Measurements from ENCODE around the gene ACD. TPM values are rescaled to one million over a fixed set of nuclear protein-coding genes. Genes with fewer than 3 reads are reported as not detected.
"Not testable (repeated sequence)": the region's sequence is repeated elsewhere in the genome, so short reads cannot be mapped to it uniquely, and the experiment has no call there.

Gene ACD
- total RNA-seq, 4 donors from 2014 or later, result 20.9 to 33.7 (median 24.4) TPM

- no peak overlapping the region for H3K27ac ChIP-seq
- TF ChIP-seq EP300 (IDR thresholded peaks at IDR 0.05), result no peak
- no peak for TF ChIP-seq POLR2AphosphoS5 (IDR thresholded peaks at IDR 0.05)
- no peak for TF ChIP-seq CTCF (IDR thresholded peaks at IDR 0.05)
- no peak for TF ChIP-seq POLR2A (IDR thresholded peaks at IDR 0.05)
- 55 to 100% methylated on average over 3 to 4 of the region's 4 CpGs for WGBS, 2 donors (ENCODE audit: low coverage in 1 of 2)
- H3K4me3 ChIP-seq, result no peak overlapping the region
- H3K4me1 ChIP-seq, result no peaks in the 10 kb centered on the region
- no peak for ATAC-seq
- peaks cover 0 to 8% (median 0%) of the 10 kb centered on the region in 3 donors for H3K9me3 ChIP-seq
- peaks cover 0 to 22% of the 10 kb centered on the region in 2 donors for H3K36me3 ChIP-seq
- H3K27me3 ChIP-seq, result no peaks in the 10 kb centered on the region
These were observed 37.5 kb upstream of the ACD start for GRCh38 chr16:67697422-67698185.

- H3K9me3 ChIP-seq, result peaks cover 0 to 7% (median 0%) of the 10 kb centered on the region in 3 donors
- no peak overlapping the region for H3K27ac ChIP-seq
- no peak overlapping the region for H3K4me3 ChIP-seq
- no peak for TF ChIP-seq POLR2AphosphoS5 (IDR thresholded peaks at IDR 0.05)
- TF ChIP-seq POLR2A (IDR thresholded peaks at IDR 0.05), result no peak
- TF ChIP-seq EP300 (IDR thresholded peaks at IDR 0.05), result no peak
- TF ChIP-seq CTCF (IDR thresholded peaks at IDR 0.05), result no peak
- H3K4me1 ChIP-seq, result no peaks in the 10 kb centered on the region
- peaks cover 0 to 18% of the 10 kb centered on the region in 2 donors for H3K36me3 ChIP-seq
- ATAC-seq, result no peak
- WGBS, 2 donors (ENCODE audit: low coverage in 1 of 2), result 67 to 70% methylated on average over 2 of the region's 2 CpGs
- no peaks in the 10 kb centered on the region for H3K27me3 ChIP-seq
These were observed 34.6 kb upstream of the ACD start for GRCh38 chr16:67694611-67695010.

- not testable (repeated sequence) for H3K27me3 ChIP-seq, ATAC-seq, H3K27ac ChIP-seq, H3K4me1 ChIP-seq, H3K4me3 ChIP-seq, H3K9me3 ChIP-seq
- 81 to 90% methylated on average over 3 to 8 of the region's 8 CpGs for WGBS, 2 donors (ENCODE audit: low coverage in 1 of 2)
- H3K36me3 ChIP-seq, result peaks cover 0 to 11% of the 10 kb centered on the region in 2 donors
These were observed 33.6 kb upstream of the ACD start for GRCh38 chr16:67693517-67694285.

- H3K27me3 ChIP-seq, result no peaks in the 10 kb centered on the region
- peak overlapping the region in 2 of 4 donors; percentile 38 to 52 for H3K27ac ChIP-seq
- no peak overlapping the region for H3K4me3 ChIP-seq
- no peak for TF ChIP-seq CTCF (IDR thresholded peaks at IDR 0.05)
- TF ChIP-seq POLR2AphosphoS5 (IDR thresholded peaks at IDR 0.05), result no peak
- TF ChIP-seq POLR2A (IDR thresholded peaks at IDR 0.05), result no peak
- TF ChIP-seq EP300 (IDR thresholded peaks at IDR 0.05), result no peak
- H3K4me1 ChIP-seq, result no peaks in the 10 kb centered on the region
- no peak for ATAC-seq
- H3K9me3 ChIP-seq, result no peaks in the 10 kb centered on the region
- WGBS, 2 donors (ENCODE audit: low coverage in 1 of 2), result 79 to 100% methylated on average over 1 to 7 of the region's 17 CpGs
- H3K36me3 ChIP-seq, result peaks cover 0 to 44% of the 10 kb centered on the region in 2 donors
These were observed 25.5 kb upstream of the ACD start for GRCh38 chr16:67685388-67686112.

GRCh38 chr16:67683767-67684166, 23.7 kb upstream of the ACD start:
- H3K4me3 ChIP-seq, result no peak overlapping the region
- no peak for ATAC-seq
- no peaks in the 10 kb centered on the region for H3K9me3 ChIP-seq
- no peaks in the 10 kb centered on the region for H3K4me1 ChIP-seq
- H3K27me3 ChIP-seq, result no peaks in the 10 kb centered on the region
- TF ChIP-seq POLR2AphosphoS5 (IDR thresholded peaks at IDR 0.05) (no peak), POLR2A (IDR thresholded peaks at IDR 0.05) (no peak), EP300 (IDR thresholded peaks at IDR 0.05) (no peak), CTCF (IDR thresholded peaks at IDR 0.05) (no peak)
- H3K36me3 ChIP-seq, result peaks cover 0 to 53% of the 10 kb centered on the region in 2 donors
- WGBS, 2 donors (ENCODE audit: low coverage in 1 of 2), result 100% methylated on average over 1 to 2 of the region's 4 CpGs
- H3K27ac ChIP-seq, result no peak overlapping the region

Measured in gastroesophageal sphincter (tissue), 4 donors.